GM23338 (cell line): ENCODE data around the gene PRDM8. TPM values are rescaled to one million over a fixed set of nuclear protein-coding genes. Genes with fewer than 3 reads are reported as not detected.

Source experiments
- ATAC-seq: fragments of 200-7000 bp; cut with Tn5 transposase; 3 replicates; pipeline ENCODE4 v1.9.1; 2020
- DNase-seq: peaks from one replicate; pipeline ENCODE4 v3.0.0-alpha.2; 2015; ENCODE audit warnings: low spot score
- H2AFZ ChIP-seq: fragments of 200-600 bp; sonication (generic); 2 replicates; pipeline ENCODE4 v1.8.0; 2016; ENCODE audit warnings: antibody characterized with exemption, mild to moderate bottlenecking, moderate library complexity
- H3F3A ChIP-seq: fragments of 200-600 bp; sonication (generic); replicated peaks from 2 replicates; pipeline ENCODE4 v1.8.0; 2017; ENCODE audit warnings: antibody characterized with exemption, mixed run types, low read depth
- H3K27ac ChIP-seq: fragments of 200-600 bp; sonication (generic); 2 replicates; pipeline ENCODE4 v1.6.1; 2016; ENCODE audit warnings: low read depth
- H3K27me3 ChIP-seq: fragments of 200-600 bp; sonication (generic); 2 replicates; pipeline ENCODE4 v1.8.0; 2016; ENCODE audit warnings: mild to moderate bottlenecking, mixed run types, moderate library complexity; ENCODE audit not compliant: insufficient read depth
- H3K36me3 ChIP-seq: fragments of 200-600 bp; sonication (generic); 2 replicates; pipeline ENCODE4 v1.8.0; 2016; ENCODE audit warnings: mild to moderate bottlenecking; ENCODE audit not compliant: insufficient read depth
- H3K4me1 ChIP-seq: fragments of 200-600 bp; sonication (generic); 2 replicates; pipeline ENCODE4 v1.8.0; 2016; ENCODE audit warnings: mild to moderate bottlenecking, moderate library complexity; ENCODE audit not compliant: insufficient read depth
- H3K4me2 ChIP-seq: fragments of 200-600 bp; sonication (generic); 2 replicates; pipeline ENCODE4 v1.7.1; 2017; ENCODE audit warnings: mixed run types
- H3K4me3 ChIP-seq: fragments of 200-600 bp; sonication (generic); 2 replicates; pipeline ENCODE4 v1.6.1; 2016; ENCODE audit warnings: mixed run types
- H3K79me2 ChIP-seq: fragments of 200-600 bp; sonication (generic); replicated peaks from 2 replicates; pipeline ENCODE4 v1.8.0; 2017; ENCODE audit warnings: mild to moderate bottlenecking; ENCODE audit not compliant: insufficient read depth
- H3K9me2 ChIP-seq: fragments of 200-600 bp; sonication (generic); 2 replicates; pipeline ENCODE4 v1.8.0; 2017; ENCODE audit not compliant: insufficient read depth
- H4K20me1 ChIP-seq: fragments of 200-600 bp; sonication (generic); replicated peaks from 2 replicates; pipeline ENCODE4 v1.8.0; 2017; ENCODE audit warnings: mild to moderate bottlenecking; ENCODE audit not compliant: insufficient read depth
- H3K27ac Mint-ChIP-seq: 2 replicates; pipeline ENCODE4 v1.8.0; 2020; ENCODE audit warnings: inconsistent platforms, mild to moderate bottlenecking, moderate library complexity, mixed read lengths
- H3K27me3 Mint-ChIP-seq: 3 replicates; pipeline ENCODE4 v1.8.0; 2022; ENCODE audit warnings: low read depth, mild to moderate bottlenecking, moderate library complexity, mixed read lengths, inconsistent platforms; ENCODE audit not compliant: insufficient read depth, poor library complexity
- H3K36me3 Mint-ChIP-seq: 3 replicates; pipeline ENCODE4 v1.8.0; 2021; ENCODE audit warnings: low read depth, mild to moderate bottlenecking, inconsistent platforms, moderate library complexity, mixed read lengths
- H3K4me1 Mint-ChIP-seq: 3 replicates; pipeline ENCODE4 v1.8.0; 2020; ENCODE audit warnings: mild to moderate bottlenecking, inconsistent platforms, mixed read lengths
- H3K4me3 Mint-ChIP-seq: 3 replicates; pipeline ENCODE4 v1.8.0; 2021; ENCODE audit warnings: moderate library complexity, mild to moderate bottlenecking, inconsistent platforms, mixed read lengths
- H3K9me3 Mint-ChIP-seq: 3 replicates; pipeline ENCODE4 v1.8.0; 2020; ENCODE audit warnings: moderate library complexity, mild to moderate bottlenecking, inconsistent platforms, mixed read lengths
- CREB1 ChIP-seq: fragments of 250-450 bp; sonication (Bioruptor Pico); IDR thresholded peaks from 2 replicates; pipeline ENCODE4 v1.5.0; 2020; ENCODE audit warnings: low read depth, mild to moderate bottlenecking, moderate library complexity
- CTCF ChIP-seq, 2 experiments: fragments of 200-600 bp in 1 of 2; sonication (generic) in 1 of 2; conservative IDR thresholded peaks; 2 replicates each; pipeline versions ENCODE4 v1.5.1 to v1.6.1; 2016 to 2017; ENCODE audit warnings: antibody characterized with exemption in 2 of 2, low read depth in 2 of 2, mild to moderate bottlenecking in 2 of 2, moderate library complexity in 1 of 2
- ETS1 ChIP-seq: IDR thresholded peaks from 2 replicates; pipeline ENCODE4 v1.6.1; 2016; ENCODE audit warnings: antibody characterized with exemption
- EZH2 ChIP-seq: fragments of 200-600 bp; sonication (generic); IDR thresholded peaks from one replicate; pipeline ENCODE4 v1.8.0; 2017; ENCODE audit warnings: antibody characterized with exemption, mild to moderate bottlenecking, low read depth; ENCODE audit not compliant: unreplicated experiment
- EZH2phosphoT487 ChIP-seq: fragments of 200-600 bp; sonication (generic); IDR thresholded peaks from one replicate; pipeline ENCODE4 v1.8.1; 2018; ENCODE audit warnings: antibody characterized with exemption; ENCODE audit not compliant: unreplicated experiment
- NANOG ChIP-seq: IDR thresholded peaks from 2 replicates; pipeline ENCODE4 v1.6.1; 2016; ENCODE audit warnings: antibody characterized with exemption, borderline replicate concordance
- POLR2AphosphoS5 ChIP-seq: IDR thresholded peaks from 2 replicates; pipeline ENCODE4 v1.6.1; 2016; ENCODE audit warnings: antibody characterized with exemption, low read depth
- REST ChIP-seq: IDR thresholded peaks from one replicate; pipeline ENCODE4 v1.6.1; 2018; ENCODE audit warnings: antibody characterized with exemption; ENCODE audit not compliant: unreplicated experiment
- STAT1 ChIP-seq: IDR thresholded peaks from one replicate; pipeline ENCODE4 v1.6.1; 2016; ENCODE audit warnings: antibody characterized with exemption; ENCODE audit not compliant: unreplicated experiment
- ZNF114 ChIP-seq: fragments of 250-450 bp; sonication (Bioruptor Pico); IDR thresholded peaks from 2 replicates; pipeline ENCODE4 v1.5.0; 2020; ENCODE audit warnings: mild to moderate bottlenecking, moderate library complexity
- polyA plus RNA-seq: library from polyadenylated mRNA; unstranded; fragments of >200 nt; fragmentation: Nextera tagmentation; extraction: Ambion mirVana; gene quantifications from 2 replicates; pipeline ENCODE4 v1.2.1, GENCODE V29; 2016
- total RNA-seq: library from RNA; depleted of rRNA; stranded (reverse); fragments of >200 nt; shearing (Covaris generic); gene quantifications from 2 replicates; pipeline ENCODE4 v1.2.3, GENCODE V29; 2014

Gene PRDM8
- total and polyA plus RNA-seq, 2 experiments from 2014 or later, result 0.16 TPM; not detected in 1

GRCh38 chr4:80208610-80209339, 11.5 kb downstream of the PRDM8 start (continued):
- TF ChIP-seq CTCF (conservative IDR thresholded peaks at IDR 0.05; ENCODE audit: low read depth in 2 of 2), result no peak

- ATAC-seq, result no peak
- Histone ChIP-seq H3K4me2 (no peak overlapping the region), H2AFZ (no peak overlapping the region), H3K79me2 (no peaks in the 10 kb centered on the region), H3K4me1 (peaks cover 11% of the 10 kb centered on the region; the same call in 1 of the 2 replicates), H3K36me3 (no peaks in the 10 kb centered on the region), H3F3A (peaks cover 3% of the 10 kb centered on the region; the same call in 1 of the 2 replicates), H3K9me2 (no peaks in the 10 kb centered on the region), H4K20me1 (peaks cover 16% of the 10 kb centered on the region), H3K27ac (no peak overlapping the region), H3K27me3 (peaks cover 97% of the 10 kb centered on the region), H3K4me3 (no peak overlapping the region)
- Mint-ChIP-seq H3K27ac (no peak overlapping the region), H3K9me3 (peaks cover 6% of the 10 kb centered on the region; the same call in 2 of the 3 replicates), H3K27me3 (peaks cover 58% of the 10 kb centered on the region), H3K4me3 (no peak overlapping the region), H3K36me3 (no peaks in the 10 kb centered on the region), H3K4me1 (peaks cover 17% of the 10 kb centered on the region)
- DNase-seq, result no peak
- no peak for TF ChIP-seq EZH2phosphoT487
- no peak for TF ChIP-seq ZNF114 (CRISPR knock-in tag)
- no peak for TF ChIP-seq EZH2
- no peak for TF ChIP-seq ETS1
- TF ChIP-seq CREB1 (CRISPR knock-in tag), result no peak
- no peak for TF ChIP-seq REST
- TF ChIP-seq NANOG, result no peak
- no peak for TF ChIP-seq STAT1
- no peak for TF ChIP-seq POLR2AphosphoS5
- no peak for TF ChIP-seq CTCF (conservative IDR thresholded peaks at IDR 0.05; ENCODE audit: low read depth in 2 of 2)
These were observed 12.0 kb downstream of the PRDM8 start for GRCh38 chr4:80209340-80209701.
